ENCODE results near the gene MITF. TPM values are rescaled to one million over a fixed set of nuclear protein-coding genes. Genes with fewer than 3 reads are reported as not detected.

The MITF gene
- total RNA-seq, 1 donor from 2014 or later = 2.0 TPM

GRCh38 chr3:69827127-69827526, 87.9 kb downstream of the MITF start:
- no peak overlapping the region for H3K27ac Mint-ChIP-seq (ENCODE audit: unreplicated experiment)
- no peak for DNase-seq (ENCODE audit: low read depth, low spot score)
- peaks cover 12% of the 10 kb centered on the region for H3K4me1 Mint-ChIP-seq
- TF ChIP-seq CTCF (conservative IDR thresholded peaks at IDR 0.05) = no peak
- no peak overlapping the region for H3K4me3 Mint-ChIP-seq
- no peaks in the 10 kb centered on the region for H3K36me3 Mint-ChIP-seq (ENCODE audit: low read depth)
- H3K9me3 Mint-ChIP-seq = no peaks in the 10 kb centered on the region
- no peaks in the 10 kb centered on the region for H3K27me3 Mint-ChIP-seq (ENCODE audit: low read depth)

GRCh38 chr3:69828817-69829216, 89.6 kb downstream of the MITF start:
- DNase-seq (ENCODE audit: low read depth, low spot score) = no peak
- peaks cover 3% of the 10 kb centered on the region for H3K9me3 Mint-ChIP-seq
- no peaks in the 10 kb centered on the region for H3K27me3 Mint-ChIP-seq (ENCODE audit: low read depth)
- H3K4me1 Mint-ChIP-seq = peaks cover 3% of the 10 kb centered on the region
- H3K27ac Mint-ChIP-seq (ENCODE audit: unreplicated experiment) = no peak overlapping the region
- H3K4me3 Mint-ChIP-seq = no peak overlapping the region
- TF ChIP-seq CTCF (conservative IDR thresholded peaks at IDR 0.05) = no peak
- H3K36me3 Mint-ChIP-seq (ENCODE audit: low read depth) = no peaks in the 10 kb centered on the region

- no peaks in the 10 kb centered on the region for H3K36me3 Mint-ChIP-seq (ENCODE audit: low read depth)
- DNase-seq (ENCODE audit: low read depth, low spot score) = no peak
- peaks cover 7% of the 10 kb centered on the region for H3K9me3 Mint-ChIP-seq
- TF ChIP-seq CTCF (conservative IDR thresholded peaks at IDR 0.05) = no peak
- H3K27ac Mint-ChIP-seq (ENCODE audit: unreplicated experiment) = no peak overlapping the region
- H3K4me3 Mint-ChIP-seq = no peak overlapping the region
- H3K4me1 Mint-ChIP-seq = no peaks in the 10 kb centered on the region
- no peaks in the 10 kb centered on the region for H3K27me3 Mint-ChIP-seq (ENCODE audit: low read depth)
Observed at GRCh38 chr3:69830147-69830546, 90.9 kb downstream of the MITF start.

GRCh38 chr3:69831737-69832136, 92.5 kb downstream of the MITF start:
- H3K9me3 Mint-ChIP-seq = peaks cover 13% of the 10 kb centered on the region
- no peak overlapping the region for H3K27ac Mint-ChIP-seq (ENCODE audit: unreplicated experiment)
- no peak for TF ChIP-seq CTCF (conservative IDR thresholded peaks at IDR 0.05)
- H3K4me3 Mint-ChIP-seq = no peak overlapping the region
- no peaks in the 10 kb centered on the region for H3K27me3 Mint-ChIP-seq (ENCODE audit: low read depth)
- DNase-seq (ENCODE audit: low read depth, low spot score) = no peak
- peaks cover 5% of the 10 kb centered on the region for H3K36me3 Mint-ChIP-seq (ENCODE audit: low read depth)
- H3K4me1 Mint-ChIP-seq = no peaks in the 10 kb centered on the region

GRCh38 chr3:69833591-69833990, 94.3 kb downstream of the MITF start:
- H3K9me3 Mint-ChIP-seq = peaks cover 13% of the 10 kb centered on the region
- TF ChIP-seq CTCF (conservative IDR thresholded peaks at IDR 0.05) = no peak
- no peaks in the 10 kb centered on the region for H3K27me3 Mint-ChIP-seq (ENCODE audit: low read depth)
- H3K36me3 Mint-ChIP-seq (ENCODE audit: low read depth) = peaks cover 5% of the 10 kb centered on the region
- DNase-seq (ENCODE audit: low read depth, low spot score) = no peak
- H3K4me1 Mint-ChIP-seq = peaks cover 3% of the 10 kb centered on the region
- H3K4me3 Mint-ChIP-seq = no peak overlapping the region
- H3K27ac Mint-ChIP-seq (ENCODE audit: unreplicated experiment) = no peak overlapping the region

DNA sequence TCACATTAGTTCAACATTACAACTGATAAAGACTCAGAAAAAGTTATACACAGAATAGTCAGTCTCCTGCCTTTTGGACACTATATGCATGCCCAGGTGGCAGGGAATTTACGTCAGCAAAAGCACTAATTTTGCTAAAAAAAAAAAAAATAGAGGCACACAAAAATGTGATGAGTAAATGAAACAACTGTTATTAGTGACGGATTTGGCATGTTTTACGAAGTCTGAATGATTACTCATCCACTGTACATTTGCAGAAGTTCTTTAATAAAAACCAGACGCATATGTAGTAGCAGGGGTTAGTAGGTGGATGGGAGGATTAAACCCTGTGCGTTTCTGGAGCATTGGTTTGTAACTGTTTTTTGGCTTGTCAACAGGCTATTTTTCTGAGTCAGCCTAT, 99.0 kb downstream of the MITF start:
- no peak for TF ChIP-seq CTCF (conservative IDR thresholded peaks at IDR 0.05)
- no peak overlapping the region for H3K27ac Mint-ChIP-seq (ENCODE audit: unreplicated experiment)
- no peak overlapping the region for H3K4me3 Mint-ChIP-seq
- H3K36me3 Mint-ChIP-seq (ENCODE audit: low read depth) = peaks cover 5% of the 10 kb centered on the region
- no peak for DNase-seq (ENCODE audit: low read depth, low spot score)
- H3K27me3 Mint-ChIP-seq (ENCODE audit: low read depth) = no peaks in the 10 kb centered on the region
- peaks cover 9% of the 10 kb centered on the region for H3K4me1 Mint-ChIP-seq
- peaks cover 10% of the 10 kb centered on the region for H3K9me3 Mint-ChIP-seq
